Stimulated activated CD4-positive, alpha-beta T cell treated with anti-CD3 and anti-CD28 coated beads, Interleukin-12 subunit alpha, Interleukin-12 subunit beta, amount 100 ng/mL, for 4 hours (primary cell): ENCODE results near the gene DAPK1.

ENCODE experiments used
- DNase-seq: peaks from one replicate; pipeline ENCODE4 v3.0.0-alpha.2; 2020

The DAPK1 gene

GRCh38 chr9:87699835-87700234 lies 202.2 kb downstream of the DAPK1 start:
- DNase-seq, result no peak

GRCh38 chr9:87701491-87701890 lies 203.8 kb downstream of the DAPK1 start:
- no peak for DNase-seq

- DNase-seq, result no peak
Measured at GRCh38 chr9:87701931-87702421, 204.3 kb downstream of the DAPK1 start.

- no peak for DNase-seq
Measured at GRCh38 chr9:87702921-87703320, 205.3 kb downstream of the DAPK1 start.

- no peak for DNase-seq
Measured at GRCh38 chr9:87703636-87704276, 206.1 kb downstream of the DAPK1 start.

- DNase-seq, result no peak
Measured at GRCh38 chr9:87704342-87704741, 206.7 kb downstream of the DAPK1 start.

GRCh38 chr9:87706066-87706739 lies 208.5 kb downstream of the DAPK1 start:
- no peak for DNase-seq

GRCh38 chr9:87707805-87708506 lies 210.3 kb downstream of the DAPK1 start:
- DNase-seq, result no peak

GRCh38 chr9:87708546-87708945 lies 210.9 kb downstream of the DAPK1 start:
- DNase-seq, result no peak

- DNase-seq, result no peak
Measured at GRCh38 chr9:87708986-87709728, 211.5 kb downstream of the DAPK1 start.

- no peak for DNase-seq
Measured at GRCh38 chr9:87710443-87710842, 212.8 kb downstream of the DAPK1 start.

GRCh38 chr9:87711857-87712800 lies 214.5 kb downstream of the DAPK1 start:
- DNase-seq, result no peak

GRCh38 chr9:87712801-87713277 lies 215.2 kb downstream of the DAPK1 start:
- no peak for DNase-seq

GRCh38 chr9:87713278-87713987 lies 215.8 kb downstream of the DAPK1 start:
- DNase-seq, result peak; percentile 22

GRCh38 chr9:87713988-87714330 lies 216.3 kb downstream of the DAPK1 start:
- DNase-seq, result no peak

GRCh38 chr9:87714819-87715218 lies 217.2 kb downstream of the DAPK1 start:
- no peak for DNase-seq

- DNase-seq, result no peak
Measured at GRCh38 chr9:87716141-87716540, 218.5 kb downstream of the DAPK1 start.

- no peak for DNase-seq
Measured at GRCh38 chr9:87717456-87717855, 219.8 kb downstream of the DAPK1 start.

GRCh38 chr9:87718231-87718630 lies 220.6 kb downstream of the DAPK1 start:
- no peak for DNase-seq

- DNase-seq, result no peak
Measured at GRCh38 chr9:87718852-87719612, 221.4 kb downstream of the DAPK1 start.

- no peak for DNase-seq
Measured at GRCh38 chr9:87720173-87720572, 222.5 kb downstream of the DAPK1 start.
